Upper lobe of right lung (tissue), 1 donor: ENCODE results near the gene PRDX5. TPM values are rescaled to one million over a fixed set of nuclear protein-coding genes. Genes with fewer than 3 reads are reported as not detected.

Experiments used
- ATAC-seq: fragments of 200-7000 bp; cut with Tn5 transposase; one replicate; pipeline ENCODE4 v1.9.1; 2020; ENCODE audit warnings: mild to moderate bottlenecking, moderate library complexity
- DNase-seq: peaks from one replicate; pipeline ENCODE4 v3.0.0-alpha.2; 2020
- H3K27ac ChIP-seq: fragments of 200-600 bp; one replicate; pipeline ENCODE4 v1.8.0; 2022
- H3K27me3 ChIP-seq: fragments of 200-600 bp; one replicate; pipeline ENCODE4 v1.8.0; 2022; ENCODE audit warnings: mild to moderate bottlenecking
- H3K36me3 ChIP-seq: fragments of 200-600 bp; one replicate; pipeline ENCODE4 v1.8.0; 2022
- H3K4me1 ChIP-seq: fragments of 200-600 bp; one replicate; pipeline ENCODE4 v1.8.0; 2022
- H3K4me3 ChIP-seq: fragments of 200-600 bp; one replicate; pipeline ENCODE4 v1.8.0; 2022; ENCODE audit warnings: mild to moderate bottlenecking
- H3K9me3 ChIP-seq: fragments of 200-600 bp; one replicate; pipeline ENCODE4 v1.8.0; 2022
- intact Hi-C: fragments of 100-400 bp; cut with DNase I; formaldehyde crosslinking; loops from one replicate; pipeline ENCODE4 v1.11.0; 2022
- total RNA-seq: library from RNA; stranded (reverse); fragmentation: NEBNext Ultra II Directional; extraction: Animal tissue kit (Norgen Biotek cat#: 25700); gene quantifications from one replicate; pipeline ENCODE4 v1.2.1, GENCODE V29; 2021
- TF ChIP-seq, protein P1 (sequence below): fragments of 200-600 bp; IDR thresholded peaks from one replicate; pipeline ENCODE4 v1.8.0; 2022; ENCODE audit warnings: antibody characterized with exemption
- donor health status: DM: no; HTN: yes; CAD: no; lungs with severe emphysema.

The PRDX5 gene
- total RNA-seq, 1 donor from 2014 or later, result 176 TPM

DNA sequence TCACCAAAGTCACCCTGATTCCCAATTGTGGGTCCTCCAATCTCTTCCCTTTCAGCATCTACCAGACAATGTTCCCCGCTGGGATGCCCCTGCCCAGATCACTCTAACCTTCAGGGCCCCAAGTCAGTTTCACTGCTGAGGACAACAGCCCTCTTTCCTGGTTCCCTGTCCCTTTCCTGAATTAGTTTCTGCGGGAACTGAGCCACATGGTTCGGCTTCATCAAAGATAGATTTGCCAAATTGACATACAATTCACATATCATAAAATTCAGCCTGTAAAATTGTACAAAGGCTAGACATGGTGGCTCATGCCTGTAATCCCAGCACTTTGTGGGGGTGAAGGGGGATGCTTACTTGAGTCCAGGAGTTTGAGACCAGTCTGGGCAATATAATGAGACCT lies 10.1 kb downstream of the PRDX5 start:
- Histone ChIP-seq H3K36me3 (no peaks in the 10 kb centered on the region), H3K9me3 (no peaks in the 10 kb centered on the region), H3K4me1 (peaks cover 13% of the 10 kb centered on the region), H3K27me3 (no peaks in the 10 kb centered on the region), H3K4me3 (no peak overlapping the region), H3K27ac (no peak overlapping the region)
- intact Hi-C loops, result no loop called here
- ATAC-seq, result no peak
- TF ChIP-seq, protein P1, sequence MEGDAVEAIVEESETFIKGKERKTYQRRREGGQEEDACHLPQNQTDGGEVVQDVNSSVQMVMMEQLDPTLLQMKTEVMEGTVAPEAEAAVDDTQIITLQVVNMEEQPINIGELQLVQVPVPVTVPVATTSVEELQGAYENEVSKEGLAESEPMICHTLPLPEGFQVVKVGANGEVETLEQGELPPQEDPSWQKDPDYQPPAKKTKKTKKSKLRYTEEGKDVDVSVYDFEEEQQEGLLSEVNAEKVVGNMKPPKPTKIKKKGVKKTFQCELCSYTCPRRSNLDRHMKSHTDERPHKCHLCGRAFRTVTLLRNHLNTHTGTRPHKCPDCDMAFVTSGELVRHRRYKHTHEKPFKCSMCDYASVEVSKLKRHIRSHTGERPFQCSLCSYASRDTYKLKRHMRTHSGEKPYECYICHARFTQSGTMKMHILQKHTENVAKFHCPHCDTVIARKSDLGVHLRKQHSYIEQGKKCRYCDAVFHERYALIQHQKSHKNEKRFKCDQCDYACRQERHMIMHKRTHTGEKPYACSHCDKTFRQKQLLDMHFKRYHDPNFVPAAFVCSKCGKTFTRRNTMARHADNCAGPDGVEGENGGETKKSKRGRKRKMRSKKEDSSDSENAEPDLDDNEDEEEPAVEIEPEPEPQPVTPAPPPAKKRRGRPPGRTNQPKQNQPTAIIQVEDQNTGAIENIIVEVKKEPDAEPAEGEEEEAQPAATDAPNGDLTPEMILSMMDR, result no peak
- DNase-seq, result no peak

DNA sequence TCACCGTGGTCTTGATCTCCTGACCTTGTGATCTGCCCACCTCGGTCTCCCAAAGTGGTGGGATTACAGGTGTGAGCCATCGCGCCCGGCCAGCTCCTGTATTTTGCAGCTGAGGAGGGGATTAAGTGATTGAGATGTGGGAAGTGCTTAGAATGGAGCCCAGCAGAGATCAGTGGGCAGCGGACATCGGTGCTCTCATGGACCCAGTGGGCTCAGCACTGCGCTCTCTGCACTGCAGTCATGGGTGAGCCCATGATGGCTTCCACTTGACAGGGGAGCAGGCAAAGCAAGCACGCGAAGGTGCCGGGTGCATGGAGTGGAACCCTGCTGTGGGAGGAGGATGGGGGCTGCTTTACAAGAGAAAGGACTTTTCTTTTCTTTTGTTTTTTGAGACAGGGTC lies 13.0 kb downstream of the PRDX5 start:
- ATAC-seq (no peak), DNase-seq (peak; percentile 58)
- TF ChIP-seq, protein P1, result no peak
- no peaks in the 10 kb centered on the region for H3K36me3 ChIP-seq
- H3K4me3 ChIP-seq, result no peak overlapping the region
- no peaks in the 10 kb centered on the region for H3K27me3 ChIP-seq
- intact Hi-C loops, result no loop called here
- no peaks in the 10 kb centered on the region for H3K9me3 ChIP-seq
- H3K27ac ChIP-seq, result no peak overlapping the region
- peaks cover 13% of the 10 kb centered on the region for H3K4me1 ChIP-seq

DNA sequence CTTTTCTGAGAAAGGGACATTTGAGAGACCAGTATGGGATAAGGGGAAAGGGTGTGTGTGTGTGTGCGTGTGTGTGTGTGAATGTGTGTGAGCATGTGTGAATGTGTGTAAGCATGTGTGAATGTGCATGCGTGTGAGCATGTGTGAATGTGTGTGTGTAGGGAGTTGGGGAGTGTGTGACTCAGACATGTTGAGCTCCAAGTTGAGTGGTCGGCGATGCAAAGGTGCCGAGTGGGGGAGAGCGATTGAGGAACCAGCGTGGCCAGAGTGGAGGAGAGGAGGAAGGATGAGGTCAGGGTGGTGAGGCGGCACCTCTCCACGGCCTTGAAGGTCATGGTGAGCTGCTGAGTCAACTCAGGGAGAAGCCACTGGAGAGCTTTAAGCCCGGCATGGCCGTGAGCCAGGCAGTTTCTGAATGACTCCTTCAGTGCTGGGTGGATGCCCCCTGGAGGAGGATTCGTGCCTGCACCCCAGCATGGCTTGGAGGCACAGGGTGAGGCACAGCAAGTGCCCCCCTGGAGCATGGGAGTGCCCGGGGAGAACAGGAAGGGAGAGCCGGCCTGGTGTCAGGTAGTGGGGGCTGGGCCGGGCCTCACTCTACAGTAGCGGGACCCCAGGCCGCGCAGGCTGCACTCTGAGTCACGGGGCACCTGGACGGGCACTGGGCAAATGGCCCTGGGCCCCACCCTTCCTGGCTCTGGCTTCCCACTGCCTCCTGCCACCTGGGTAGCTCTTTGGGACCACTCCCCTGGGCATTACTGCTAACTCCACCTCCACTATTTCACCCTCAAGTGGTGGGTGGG lies 13.8 kb downstream of the PRDX5 start:
- no peaks in the 10 kb centered on the region for H3K36me3 ChIP-seq
- H3K9me3 ChIP-seq, result no peaks in the 10 kb centered on the region
- H3K4me1 ChIP-seq, result peaks cover 13% of the 10 kb centered on the region
- ATAC-seq (peak; percentile 92), DNase-seq (peak; percentile 95)
- H3K4me3 ChIP-seq, result no peak overlapping the region
- TF ChIP-seq, protein P1, result peak; percentile 57
- intact Hi-C loops, result no loop called here
- H3K27ac ChIP-seq, result no peak overlapping the region
- H3K27me3 ChIP-seq, result no peaks in the 10 kb centered on the region

DNA sequence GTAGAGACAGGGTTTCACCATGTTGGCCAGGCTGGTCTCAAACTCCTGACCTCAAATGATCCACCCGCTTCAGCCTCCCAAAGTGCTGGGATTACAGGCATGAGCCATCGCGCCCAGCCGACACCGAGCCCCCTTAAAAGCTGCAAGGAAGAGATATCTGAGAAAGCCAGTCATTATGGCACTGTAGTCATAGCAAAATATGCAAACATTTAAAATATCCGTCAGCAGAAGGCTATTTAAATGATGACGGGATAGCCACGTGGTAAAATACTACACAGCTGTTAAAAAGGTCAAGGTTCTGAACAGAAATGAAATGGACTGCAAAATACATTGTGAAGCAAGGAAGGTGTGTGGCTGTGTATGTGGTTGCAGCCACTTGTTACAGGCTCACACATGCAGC lies 15.6 kb downstream of the PRDX5 start:
- DNase-seq (no peak), ATAC-seq (no peak)
- TF ChIP-seq, protein P1, result no peak
- H3K4me3 ChIP-seq, result no peak overlapping the region
- peaks cover 13% of the 10 kb centered on the region for H3K4me1 ChIP-seq
- H3K27ac ChIP-seq, result no peak overlapping the region
- H3K27me3 ChIP-seq, result no peaks in the 10 kb centered on the region
- intact Hi-C loops, result no loop called here
- H3K9me3 ChIP-seq, result no peaks in the 10 kb centered on the region
- no peaks in the 10 kb centered on the region for H3K36me3 ChIP-seq

DNA sequence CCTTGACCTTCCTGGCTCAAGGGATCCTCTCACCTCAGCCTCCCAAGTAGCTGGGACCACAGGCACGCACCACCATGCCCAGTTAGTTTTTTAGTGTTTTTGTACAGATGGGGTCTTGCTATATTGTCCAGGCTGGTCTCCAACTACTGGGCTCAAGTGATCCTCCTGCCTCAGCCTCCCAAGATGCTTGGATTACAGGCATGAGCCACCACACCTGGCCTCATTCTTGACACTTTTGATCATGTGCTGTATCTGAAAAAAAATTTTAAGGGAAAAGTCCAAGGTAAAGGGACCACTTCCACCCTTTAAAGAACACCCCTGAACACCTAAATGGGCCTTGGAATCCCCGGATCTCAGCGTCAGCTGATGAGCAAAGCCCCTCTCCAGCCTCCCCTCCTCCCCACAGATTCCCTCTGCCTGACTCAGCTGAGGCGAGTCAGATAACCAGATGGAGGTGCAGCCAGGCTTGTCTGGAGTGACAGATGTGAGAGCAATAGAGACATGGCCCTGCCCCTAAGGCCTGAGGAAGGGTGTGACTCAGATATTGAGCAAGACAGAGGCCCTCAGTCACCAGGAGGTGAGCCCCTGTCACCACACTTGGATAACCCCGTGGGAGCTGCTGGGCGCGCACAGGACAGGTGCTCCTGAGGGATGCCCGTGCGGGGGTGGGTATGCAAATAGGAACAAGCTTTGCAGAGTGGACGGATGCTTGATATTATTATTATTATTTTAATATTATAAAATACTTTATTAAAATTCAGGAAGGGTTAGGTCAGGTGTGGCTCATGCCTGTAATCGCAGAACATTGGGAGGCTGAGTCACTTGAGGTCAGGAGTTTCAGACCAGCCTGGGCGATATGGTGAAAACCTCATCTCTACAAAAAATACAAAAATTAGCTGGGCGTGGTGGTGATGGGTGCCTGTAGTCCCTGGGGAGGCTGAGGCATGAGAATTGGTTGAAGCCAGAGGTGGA lies 17.1 kb downstream of the PRDX5 start:
- ATAC-seq, result peak; percentile 86
- peak; percentile 85 for DNase-seq
- H3K27me3 ChIP-seq, result no peaks in the 10 kb centered on the region
- no peaks in the 10 kb centered on the region for H3K36me3 ChIP-seq
- H3K4me1 ChIP-seq, result peaks cover 10% of the 10 kb centered on the region
- no peaks in the 10 kb centered on the region for H3K9me3 ChIP-seq
- intact Hi-C loops, result no loop called here
- TF ChIP-seq, protein P1, result no peak
- no peak overlapping the region for H3K27ac ChIP-seq
- no peak overlapping the region for H3K4me3 ChIP-seq
